EH (cell line): Measurements from ENCODE around the gene TGFBR1.

ENCODE experiments used
- DNase-seq: peaks from one replicate; pipeline ENCODE4 v3.0.0-alpha.2; 2015; ENCODE audit warnings: low read depth

TGFBR1 gene

DNA sequence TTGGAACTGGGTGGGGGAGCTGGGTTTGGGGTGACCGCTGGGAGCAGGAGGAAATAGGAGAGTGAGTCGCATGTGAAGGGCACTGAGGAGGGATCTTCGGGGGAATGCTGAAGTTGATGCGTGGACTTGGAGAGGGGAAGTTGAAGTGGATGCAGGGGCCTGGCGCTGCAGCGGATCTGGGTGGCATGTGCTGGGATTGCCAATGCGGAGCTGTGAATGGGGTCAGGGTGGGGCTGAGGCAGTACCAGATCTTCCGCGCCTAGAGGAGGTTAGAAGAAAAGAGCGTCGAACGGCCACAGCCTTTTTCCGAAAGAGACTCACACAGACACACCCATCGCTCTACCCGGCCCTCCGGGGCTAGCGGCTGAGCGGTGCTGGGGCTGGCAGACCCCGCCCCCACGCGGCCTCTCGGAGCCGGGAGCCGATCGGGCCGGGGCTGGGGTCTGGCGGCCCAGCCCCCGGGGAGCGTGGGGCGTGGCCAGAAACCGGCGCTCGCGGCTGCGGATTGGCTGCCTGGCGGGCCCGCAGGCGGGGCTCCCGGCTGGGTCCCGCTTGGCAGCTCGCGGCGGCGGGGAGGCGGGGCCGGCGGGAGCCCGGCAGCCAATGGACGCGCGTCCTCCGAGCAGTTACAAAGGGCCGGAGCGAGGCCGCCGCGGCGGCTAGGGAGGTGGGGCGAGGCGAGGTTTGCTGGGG lies at the start of gene TGFBR1:
Gene TGFBR1 (plus strand): TSS at position 655 of the 693 bp plus-strand sequence. CDS start 93 bp downstream, outside the sequence.
- DNase-seq: peak; percentile 94

DNA sequence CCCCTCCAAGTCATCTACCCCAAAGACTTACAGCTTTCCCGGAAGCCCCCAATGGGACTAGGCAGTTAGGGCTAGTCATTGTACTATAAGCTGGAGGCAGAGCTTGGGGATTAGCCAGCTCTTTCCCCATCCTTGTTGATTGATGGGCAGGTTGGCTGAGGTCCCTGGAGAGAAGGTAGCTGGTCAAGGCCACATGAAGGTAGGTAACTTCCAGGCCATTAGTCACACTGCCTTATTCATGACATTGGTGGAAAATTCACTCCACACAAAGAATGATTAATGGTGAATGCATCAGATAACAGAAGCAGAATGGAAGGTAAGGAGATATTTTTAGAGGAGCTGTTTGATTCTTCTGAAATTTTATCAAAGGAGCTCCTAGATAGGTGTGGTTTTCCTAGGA lies 49.5 kb upstream of the TGFBR1 start:
- DNase-seq: no peak

DNA sequence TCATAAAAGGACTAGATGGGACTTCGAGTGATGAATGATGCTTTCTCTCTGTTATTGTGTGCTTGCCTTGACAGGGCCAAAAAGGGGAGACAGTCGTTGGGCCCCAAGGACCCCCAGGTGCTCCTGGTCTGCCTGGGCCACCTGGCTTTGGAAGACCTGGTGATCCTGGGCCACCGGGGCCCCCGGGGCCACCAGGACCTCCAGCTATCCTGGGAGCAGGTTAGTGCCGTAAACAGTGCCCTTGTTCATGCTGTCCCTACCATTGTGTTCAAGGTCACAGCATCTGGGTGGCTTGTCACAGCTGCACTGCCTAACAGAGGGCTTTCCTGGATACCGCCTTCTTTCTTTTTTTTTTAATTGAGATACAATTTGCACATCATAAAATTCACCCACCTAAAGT lies 48.7 kb upstream of the TGFBR1 start:
- no peak for DNase-seq

DNA sequence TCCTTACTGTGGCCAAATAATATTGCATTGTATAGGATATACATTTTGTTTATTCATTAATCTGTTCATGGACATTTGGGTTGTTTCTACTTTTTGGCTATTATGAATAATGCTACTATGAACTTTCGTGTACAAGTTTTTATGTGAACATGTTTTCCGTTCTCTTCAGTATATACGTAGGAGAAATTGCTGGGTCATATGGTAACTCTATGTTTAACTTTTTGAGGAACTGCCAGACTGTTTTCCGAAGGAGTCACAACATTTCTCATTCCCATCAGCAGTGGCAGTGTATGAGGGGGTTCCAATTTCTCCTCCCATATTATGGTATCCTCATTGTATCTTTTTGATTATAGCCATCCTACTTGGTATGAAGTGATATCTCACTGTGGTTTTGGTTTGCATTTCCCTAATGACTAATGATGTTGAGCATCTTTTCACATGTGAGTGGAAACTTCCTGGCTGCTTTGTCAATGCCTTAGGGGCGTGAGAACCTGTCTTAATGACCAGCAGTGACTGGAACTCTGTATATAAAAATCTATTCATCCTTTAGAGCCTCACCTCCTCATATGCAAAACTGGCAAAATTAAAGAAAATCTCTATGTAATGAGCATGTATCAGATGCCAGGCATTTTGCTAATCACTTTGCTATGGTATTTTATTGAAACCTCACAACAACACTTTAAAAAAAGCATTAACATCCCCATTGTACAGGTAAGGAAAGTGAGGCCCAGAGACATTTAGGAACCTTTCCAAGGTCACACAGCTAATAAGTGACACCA lies 47.8 kb upstream of the TGFBR1 start:
- peak; percentile 94 for DNase-seq

DNA sequence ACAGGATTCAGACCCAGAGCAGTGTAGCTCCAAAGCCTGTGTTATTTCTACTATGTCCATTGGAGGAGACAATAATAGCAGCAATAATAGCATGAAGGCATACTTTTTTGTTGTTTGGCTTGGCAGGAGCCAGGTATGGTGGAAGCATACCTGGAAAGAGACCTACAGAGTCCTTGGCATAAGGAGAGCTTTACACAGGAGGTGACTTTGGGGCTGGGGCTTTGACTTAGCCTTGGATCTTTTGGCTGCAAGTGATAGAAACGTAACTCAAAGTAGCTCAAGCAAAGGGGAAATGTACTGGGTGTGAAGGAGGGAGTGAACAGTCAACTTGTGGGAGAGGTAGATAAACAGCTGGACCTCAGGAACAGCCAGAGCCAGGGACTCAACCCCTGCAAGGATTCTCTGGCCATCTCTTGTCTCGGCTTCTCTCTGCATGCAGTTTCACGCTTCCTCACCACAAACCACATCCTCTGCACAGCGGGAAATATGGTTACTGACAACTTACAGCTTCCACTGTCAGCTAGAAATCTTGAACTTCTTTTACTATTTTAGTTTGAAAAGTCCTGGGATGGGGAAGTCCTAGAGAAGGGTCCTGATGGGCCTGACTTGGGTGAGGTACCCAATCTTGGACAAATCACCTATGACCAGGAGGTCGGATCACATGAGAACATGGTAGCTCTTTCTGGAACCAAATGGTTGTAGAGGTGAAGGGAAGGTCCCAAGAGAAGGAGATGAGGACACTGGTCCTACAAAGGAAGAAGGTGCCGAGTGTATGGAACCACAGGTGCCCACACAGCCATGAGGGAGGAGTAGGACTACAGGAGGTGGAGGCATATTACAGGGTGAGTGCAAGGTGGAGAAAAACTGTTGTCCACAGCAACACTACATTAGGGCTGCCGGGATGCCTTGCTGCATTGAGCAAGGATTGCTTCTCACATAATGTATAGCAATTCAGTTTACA lies 47.0 kb upstream of the TGFBR1 start:
- peak; percentile 92 for DNase-seq

DNA sequence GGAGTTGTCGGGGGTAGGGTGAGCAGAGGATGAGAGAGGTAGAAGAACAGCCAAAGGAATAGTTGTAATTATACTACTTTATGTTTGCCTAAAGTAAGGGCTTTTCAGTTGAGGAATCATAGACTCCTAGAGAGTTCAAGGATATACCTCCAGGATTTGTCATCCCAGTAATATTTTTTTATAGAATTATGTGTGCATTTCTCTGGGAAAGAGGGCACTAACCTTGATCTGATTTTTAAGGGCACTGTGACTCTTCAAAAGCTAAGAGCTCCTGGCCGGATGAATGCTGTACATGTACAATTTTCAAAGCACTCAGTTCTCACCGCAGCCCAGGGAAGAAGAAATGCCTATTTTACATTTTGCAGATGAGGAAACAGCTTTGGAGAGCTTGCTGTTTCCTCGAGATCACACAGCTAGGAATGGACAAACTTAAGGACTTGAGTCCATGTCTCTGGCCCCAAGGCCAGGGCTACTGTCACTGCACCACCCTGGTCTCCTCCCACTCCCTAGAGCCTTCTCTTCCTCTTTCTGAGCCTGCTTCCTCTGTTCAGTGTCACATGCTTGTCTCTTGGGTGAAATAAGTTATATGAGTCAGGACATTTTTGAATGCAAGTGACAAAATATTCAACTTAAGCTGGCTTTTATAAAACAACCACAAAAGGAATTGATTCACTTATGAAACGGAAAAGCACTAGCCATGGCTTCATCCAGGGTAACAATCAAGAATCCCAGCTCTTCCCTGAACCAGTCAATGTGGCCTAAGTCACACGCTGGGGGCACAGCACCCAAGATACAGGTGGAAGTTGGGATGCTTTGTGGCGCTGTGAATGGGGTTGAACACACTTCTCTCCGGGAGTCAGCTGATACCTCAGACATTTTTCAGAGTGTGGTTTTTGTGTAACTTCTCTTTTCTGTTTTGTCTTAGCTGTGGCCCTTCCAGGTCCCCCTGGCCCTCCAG lies 45.7 kb upstream of the TGFBR1 start:
- peak; percentile 54 for DNase-seq

DNA sequence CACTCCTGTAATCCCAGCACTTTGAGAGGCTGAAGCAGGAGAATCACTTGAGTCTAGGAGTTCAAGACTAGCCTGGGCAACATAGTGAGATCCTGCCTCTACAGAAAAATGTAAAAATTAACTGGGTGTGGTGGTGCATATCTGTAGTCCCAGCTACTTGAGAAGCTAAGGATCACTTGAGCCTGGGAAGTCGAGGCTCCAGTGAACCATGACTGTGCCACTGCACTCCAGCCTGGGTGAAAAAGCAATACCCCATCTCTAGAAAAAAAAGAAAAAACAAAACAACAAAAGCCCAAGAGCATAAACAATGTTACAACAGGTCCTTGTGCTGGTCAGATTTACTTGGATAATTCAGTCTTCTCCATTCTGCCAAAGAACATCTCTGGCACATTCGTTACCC lies 44.3 kb upstream of the TGFBR1 start:
- no peak for DNase-seq

DNA sequence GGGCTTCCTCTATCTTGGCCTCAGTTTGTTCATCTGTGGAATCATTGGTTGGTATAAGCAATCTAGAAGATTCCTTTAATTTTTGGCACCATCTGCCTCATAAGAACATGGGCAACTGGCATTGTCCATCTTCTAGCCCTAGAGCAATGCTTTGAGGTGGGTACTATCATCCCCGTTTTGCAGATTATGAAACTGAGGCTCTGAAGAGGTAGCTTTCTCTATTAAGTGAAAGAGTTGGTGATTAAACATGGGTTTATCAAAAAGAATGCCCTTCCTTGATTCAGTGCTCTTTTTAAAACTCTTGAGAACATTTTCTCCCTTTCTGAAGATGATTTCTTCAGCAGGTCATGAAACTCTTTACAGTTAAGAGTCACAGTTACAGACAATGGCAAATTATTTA lies 42.4 kb upstream of the TGFBR1 start:
- no peak for DNase-seq

DNA sequence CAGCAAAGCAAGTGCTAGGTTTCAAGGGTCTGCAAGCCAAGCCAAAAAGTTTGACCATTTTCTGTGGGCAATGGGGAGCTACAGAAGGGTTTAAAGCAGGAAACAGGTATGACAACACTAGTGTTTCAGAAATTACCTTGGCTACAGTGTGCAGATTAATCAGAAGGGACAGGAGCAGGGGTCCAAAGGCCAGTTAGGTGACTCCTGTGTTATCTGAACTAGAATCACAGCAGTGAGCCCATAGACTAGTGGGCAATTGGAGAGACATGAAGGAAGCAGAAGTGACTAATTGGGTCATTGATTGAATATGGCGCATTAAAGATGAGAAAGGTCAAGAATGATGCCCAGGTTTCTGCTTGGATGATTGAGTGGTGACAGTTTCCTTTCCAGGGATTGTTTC lies 41.4 kb upstream of the TGFBR1 start:
- DNase-seq: no peak

DNA sequence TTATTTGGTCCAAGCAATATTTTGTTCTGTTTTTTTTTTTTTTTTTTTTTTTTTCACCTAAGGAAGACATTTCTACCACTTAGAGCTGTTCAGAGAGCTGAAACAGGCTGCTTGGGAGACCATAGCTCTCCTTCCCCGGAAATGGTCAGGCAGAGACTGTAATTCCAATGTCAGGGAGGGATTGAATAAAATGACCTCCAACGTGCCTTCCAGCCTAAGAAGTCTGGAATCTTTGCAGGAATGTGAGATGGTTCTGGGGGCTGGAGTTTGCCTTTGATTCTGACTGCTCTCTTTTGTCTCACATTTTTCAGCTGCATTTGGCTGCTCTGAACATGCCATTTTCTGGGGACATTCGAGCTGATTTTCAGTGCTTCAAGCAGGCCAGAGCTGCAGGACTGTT lies 38.3 kb upstream of the TGFBR1 start:
- DNase-seq: peak; percentile 73

DNA sequence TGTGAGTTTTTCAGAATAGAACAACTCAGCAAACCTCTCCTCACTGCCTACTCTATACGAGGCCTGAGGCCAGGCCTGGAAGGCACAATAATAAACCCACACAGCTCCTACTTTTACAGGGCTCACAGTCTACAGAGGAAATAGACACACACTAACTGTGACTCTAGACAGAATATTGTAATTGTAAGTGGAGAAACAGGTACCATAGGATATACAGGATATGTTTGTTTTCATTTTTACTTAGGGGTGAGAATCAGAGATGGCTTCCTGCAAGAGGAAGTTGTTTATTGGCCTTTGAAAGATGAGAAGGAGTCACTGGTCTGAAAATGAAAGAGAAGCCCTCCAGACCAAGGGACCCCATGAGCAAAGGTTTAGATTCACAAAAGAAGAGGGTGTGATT lies 35.8 kb upstream of the TGFBR1 start:
- no peak for DNase-seq

DNA sequence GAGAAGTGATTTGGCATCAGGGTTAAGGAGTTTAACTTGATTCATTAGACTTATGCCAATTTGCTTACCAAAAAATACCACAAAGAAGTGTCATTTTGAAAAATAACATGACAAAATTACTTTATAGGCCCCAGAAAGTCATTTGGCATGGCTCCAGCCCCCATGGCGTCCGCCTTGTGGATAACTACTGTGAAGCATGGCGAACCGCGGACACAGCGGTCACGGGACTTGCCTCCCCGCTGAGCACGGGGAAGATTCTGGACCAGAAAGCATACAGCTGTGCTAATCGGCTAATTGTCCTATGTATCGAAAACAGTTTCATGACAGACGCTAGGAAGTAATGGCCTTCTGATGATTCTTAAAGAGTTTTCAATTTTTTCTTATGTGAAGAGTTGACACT lies 35.4 kb upstream of the TGFBR1 start:
- DNase-seq: no peak

DNA sequence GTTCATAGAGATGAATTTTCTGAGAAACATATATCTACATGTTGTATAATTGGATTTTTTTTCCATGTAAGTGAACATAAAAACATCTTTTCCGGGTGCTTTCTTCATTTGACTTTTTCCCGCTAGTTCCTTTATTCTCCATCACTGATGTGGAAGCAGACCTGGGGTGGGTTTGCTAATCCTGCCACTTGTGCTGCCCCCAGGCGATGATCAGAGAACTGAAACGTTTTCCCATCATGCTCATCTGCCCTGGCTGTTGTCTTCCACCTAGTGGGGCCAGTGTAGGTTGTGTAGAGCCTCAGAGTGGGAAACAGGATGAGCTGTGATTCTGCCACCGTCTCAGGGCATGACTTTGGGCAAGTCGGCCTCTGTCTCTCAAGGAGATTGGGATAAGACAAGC lies 34.2 kb upstream of the TGFBR1 start:
- no peak for DNase-seq

DNA sequence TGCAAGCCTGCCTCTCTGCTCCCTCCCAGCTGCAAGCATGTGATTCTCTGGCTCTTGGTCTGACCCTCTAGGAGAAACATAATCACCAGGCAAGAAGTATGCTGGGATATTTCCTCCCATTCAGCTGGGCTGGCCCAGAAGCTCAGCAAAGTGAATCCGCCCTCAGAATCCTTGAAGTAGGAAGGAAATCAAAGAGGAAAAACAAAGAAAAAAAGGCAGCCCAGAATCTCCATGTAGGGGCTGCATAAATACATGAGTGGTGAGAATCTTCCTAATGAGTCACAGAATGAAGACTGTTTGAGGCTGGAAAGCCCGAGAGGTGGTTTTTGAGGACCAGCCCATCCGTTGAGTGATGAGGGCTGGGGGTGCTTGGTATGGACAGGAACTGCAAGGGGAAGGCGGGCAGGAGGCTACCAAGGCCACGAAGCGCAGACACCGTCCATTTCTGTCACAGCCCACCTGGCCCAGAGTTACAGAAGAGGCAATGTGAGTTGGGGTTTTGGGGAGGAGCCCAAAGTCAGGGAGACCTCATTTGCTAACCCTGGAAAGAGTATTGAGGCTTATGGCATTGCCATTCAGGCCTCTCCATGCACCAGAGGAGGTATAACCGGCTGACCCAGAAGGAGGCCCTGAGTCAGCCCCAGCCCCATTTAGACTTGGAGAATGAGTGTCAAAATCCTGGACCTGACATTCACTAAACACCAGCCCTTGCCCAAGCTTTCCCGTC lies 33.4 kb upstream of the TGFBR1 start:
- peak; percentile 55 for DNase-seq

DNA sequence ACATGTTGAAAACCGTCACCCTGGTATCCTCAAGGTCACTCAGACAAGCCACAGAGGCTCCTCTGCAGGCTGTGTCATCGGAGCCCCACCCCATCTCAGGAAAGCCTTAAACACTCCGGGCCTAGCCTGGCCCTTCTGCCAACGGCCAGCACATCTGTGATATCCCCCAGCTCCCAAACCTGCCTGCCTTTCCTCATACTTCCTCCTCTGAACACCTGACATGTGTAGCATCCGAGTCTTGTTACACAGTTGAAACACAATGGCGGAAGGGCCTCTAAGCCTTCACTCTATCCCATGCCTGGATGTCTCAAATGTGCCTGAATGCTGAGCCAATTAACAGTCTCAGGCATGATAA lies 32.9 kb upstream of the TGFBR1 start:
- no peak for DNase-seq

DNA sequence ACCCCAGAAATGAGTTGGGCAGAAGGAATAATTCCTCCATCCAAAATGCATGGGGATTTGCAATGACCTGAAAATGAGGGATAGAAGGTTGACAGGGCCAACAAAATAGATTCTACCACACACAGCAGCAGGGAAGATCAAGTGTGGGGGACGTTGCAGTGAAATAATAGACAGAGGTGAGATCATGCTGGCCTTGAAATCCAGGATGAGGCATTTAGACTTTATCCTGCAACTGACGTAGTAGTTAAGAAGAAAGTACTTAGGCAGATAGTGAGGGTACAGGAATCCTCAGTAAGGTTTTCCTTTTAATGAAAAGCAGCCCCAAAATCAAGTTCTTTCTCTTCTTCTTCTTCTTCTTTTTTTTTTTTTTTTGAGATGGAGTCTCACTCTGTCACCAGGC lies 31.6 kb upstream of the TGFBR1 start:
- DNase-seq: no peak

DNA sequence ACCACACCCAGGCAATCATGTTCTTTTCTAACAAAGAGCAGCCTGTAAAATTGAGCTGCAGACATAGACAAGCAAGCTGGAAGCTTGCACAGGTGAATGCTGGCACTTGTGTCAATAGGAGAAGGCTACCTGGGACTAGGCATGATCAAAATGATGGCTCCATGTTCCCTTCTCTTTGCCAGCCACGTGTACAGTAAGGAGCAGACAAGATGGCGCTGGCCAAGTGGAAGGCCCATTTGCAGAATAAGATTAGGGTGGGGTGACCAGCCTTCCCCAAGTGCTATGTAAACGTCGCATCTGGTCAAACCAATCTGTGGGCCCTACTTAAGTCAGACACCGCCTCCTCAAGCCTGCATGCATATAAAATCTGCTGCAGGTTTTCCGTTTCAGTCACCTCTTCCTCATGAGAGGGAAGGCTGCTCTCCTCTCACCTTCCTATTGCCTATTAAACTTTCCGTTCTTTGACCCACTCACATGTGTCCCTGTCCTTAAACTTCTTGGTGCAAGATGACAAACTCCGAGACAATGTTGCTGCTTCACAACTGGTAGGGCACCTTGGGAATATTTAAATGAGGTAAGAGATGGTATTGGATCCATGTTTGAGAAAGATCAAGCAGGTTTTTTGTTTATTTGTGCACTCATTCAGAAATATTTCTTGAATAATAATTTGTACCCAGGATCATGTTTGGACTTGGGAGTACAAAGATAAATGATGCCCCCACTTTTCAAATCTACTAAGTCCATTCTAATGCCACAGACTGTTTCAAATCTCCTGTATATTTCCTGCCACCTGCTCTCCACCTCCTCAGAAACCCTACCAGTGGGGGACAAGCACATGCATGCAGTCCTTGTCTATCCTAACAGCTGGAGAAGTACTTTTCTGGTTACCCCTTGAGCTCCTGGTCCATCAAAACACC lies 30.7 kb upstream of the TGFBR1 start:
- DNase-seq: no peak

DNA sequence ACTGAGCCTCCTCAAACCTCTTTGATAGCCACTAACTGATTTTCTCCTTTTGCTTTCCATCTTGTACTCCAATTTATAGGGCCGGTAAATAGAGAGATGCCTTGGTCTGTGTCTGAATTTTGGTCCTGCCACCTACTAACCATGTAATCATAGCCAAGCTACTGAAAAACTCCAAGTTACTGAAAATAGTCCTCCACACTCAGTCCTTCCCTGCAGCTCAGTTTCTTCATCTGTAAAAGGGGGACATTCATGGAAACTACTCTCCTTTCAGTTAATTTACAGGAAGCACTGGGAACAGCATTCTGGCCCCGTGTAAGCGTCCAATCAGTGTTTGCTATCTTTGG lies 30.0 kb upstream of the TGFBR1 start:
- DNase-seq: no peak

DNA sequence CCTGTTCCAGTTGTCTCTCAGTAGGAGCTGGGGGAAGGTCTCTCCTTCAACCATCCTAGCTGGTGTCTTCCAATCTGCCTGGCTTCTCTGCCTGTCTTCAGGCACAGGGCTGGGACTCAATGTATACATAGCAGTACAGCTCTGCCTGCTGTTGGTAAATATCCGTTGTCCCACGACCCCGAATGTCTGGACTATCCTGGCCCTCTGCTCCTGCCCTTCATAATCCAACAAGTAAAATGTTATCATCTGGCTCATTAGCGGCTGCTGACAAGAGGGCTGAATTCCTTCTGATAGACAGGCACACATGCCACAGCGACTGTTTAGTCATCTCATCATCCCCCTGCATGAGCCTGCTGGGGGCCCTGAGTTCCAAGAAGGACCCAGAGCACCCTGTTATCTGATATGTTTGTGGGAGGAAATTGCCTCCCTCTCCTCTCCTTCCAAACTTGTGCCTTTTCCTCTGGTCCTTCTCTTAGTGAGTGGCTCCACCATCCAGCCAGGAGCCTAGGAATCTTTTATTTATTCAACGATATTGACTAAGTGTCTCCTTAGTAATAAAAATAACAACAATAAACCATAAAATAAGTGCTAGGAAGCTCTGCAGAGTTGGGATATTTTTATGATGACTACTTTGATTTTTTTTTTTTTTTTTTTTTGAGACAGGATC lies 29.5 kb upstream of the TGFBR1 start:
- peak; percentile 94 for DNase-seq
